ENCODE measurements around the gene TUBA1C. TPM values are rescaled to one million over a fixed set of nuclear protein-coding genes. Genes with fewer than 3 reads are reported as not detected.

TUBA1C gene
- total and polyA plus RNA-seq, 2 donors from 2014 or later = 149 to 204 TPM

- H3K4me3 ChIP-seq (ENCODE audit: low read length in 3 of 3) = peak overlapping the region in 2 of 3 donors; percentile 2 to 5
- H3K27ac ChIP-seq (ENCODE audit: low read depth in 2 of 2, low read length in 2 of 2) = peak overlapping the region in 1 of 2 donors; percentile 77
- no peaks in the 10 kb centered on the region for H3K27me3 ChIP-seq (ENCODE audit: control insufficient read depth, insufficient read depth, low read length)
- peak; percentile 65 to 90 (median 81) for DNase-seq
- TF ChIP-seq CTCF (IDR thresholded peaks at IDR 0.05; ENCODE audit: borderline replicate concordance, extremely low read depth, insufficient read depth) = no peak
- H3K9ac ChIP-seq (ENCODE audit: low read length in 3 of 3) = peak overlapping the region in 2 of 3 donors; percentile 2 to 76
- intact Hi-C loops (cut with DNase I) = no loop called here
- no peaks in the 10 kb centered on the region for H3K9me3 ChIP-seq (ENCODE audit: control insufficient read depth in 2 of 3, insufficient read depth in 1 of 3, low read length in 3 of 3)
- no peak for FAIRE-seq
- no peaks in the 10 kb centered on the region for H3K36me3 ChIP-seq (ENCODE audit: control insufficient read depth in 2 of 3, insufficient read depth in 3 of 3, low read length in 3 of 3)
- peaks cover 0 to 13% (median 9%) of the 10 kb centered on the region in 3 donors for H3K4me1 ChIP-seq (ENCODE audit: control insufficient read depth in 2 of 3, insufficient read depth in 2 of 3, low read depth in 1 of 3, low read length in 3 of 3)
Observed at GRCh38 chr12:49232940-49233841, 31.7 kb upstream of the TUBA1C start.

- intact Hi-C loops (cut with DNase I) = no loop called here
- Histone ChIP-seq H3K9ac (ENCODE audit: low read length in 3 of 3) (peak overlapping the region in 2 of 3 donors; percentile 70 to 76), H3K36me3 (ENCODE audit: control insufficient read depth in 2 of 3, insufficient read depth in 3 of 3, low read length in 3 of 3) (no peaks in the 10 kb centered on the region), H3K9me3 (ENCODE audit: control insufficient read depth in 2 of 3, insufficient read depth in 1 of 3, low read length in 3 of 3) (no peaks in the 10 kb centered on the region), H3K27ac (ENCODE audit: low read depth in 2 of 2, low read length in 2 of 2) (peak overlapping the region; percentile 84 to 97), H3K4me1 (ENCODE audit: control insufficient read depth in 2 of 3, insufficient read depth in 2 of 3, low read depth in 1 of 3, low read length in 3 of 3) (peaks cover 0 to 13% (median 9%) of the 10 kb centered on the region in 3 donors), H3K4me3 (ENCODE audit: low read length in 3 of 3) (peak overlapping the region in 2 of 3 donors; percentile 35 to 65), H3K27me3 (ENCODE audit: control insufficient read depth, insufficient read depth, low read length) (no peaks in the 10 kb centered on the region)
- TF ChIP-seq CTCF (IDR thresholded peaks at IDR 0.05; ENCODE audit: borderline replicate concordance, extremely low read depth, insufficient read depth) = no peak
- DNase-seq (peak in 2 of 5 donors; percentile 70 to 79), FAIRE-seq (no peak)
Observed at GRCh38 chr12:49233842-49234526, 30.9 kb upstream of the TUBA1C start.

- no peak overlapping the region for H3K4me3 ChIP-seq (ENCODE audit: low read length in 3 of 3)
- DNase-seq = no peak
- intact Hi-C loops (cut with DNase I) = no loop called here
- FAIRE-seq = no peak
- H3K27ac ChIP-seq (ENCODE audit: low read depth in 2 of 2, low read length in 2 of 2) = no peak overlapping the region
- H3K9ac ChIP-seq (ENCODE audit: low read length in 3 of 3) = no peak overlapping the region
- peaks cover 0 to 13% (median 9%) of the 10 kb centered on the region in 3 donors for H3K4me1 ChIP-seq (ENCODE audit: control insufficient read depth in 2 of 3, insufficient read depth in 2 of 3, low read depth in 1 of 3, low read length in 3 of 3)
- H3K27me3 ChIP-seq (ENCODE audit: control insufficient read depth, insufficient read depth, low read length) = no peaks in the 10 kb centered on the region
- TF ChIP-seq CTCF (IDR thresholded peaks at IDR 0.05; ENCODE audit: borderline replicate concordance, extremely low read depth, insufficient read depth) = no peak
- H3K9me3 ChIP-seq (ENCODE audit: control insufficient read depth in 2 of 3, insufficient read depth in 1 of 3, low read length in 3 of 3) = no peaks in the 10 kb centered on the region
- H3K36me3 ChIP-seq (ENCODE audit: control insufficient read depth in 2 of 3, insufficient read depth in 3 of 3, low read length in 3 of 3) = no peaks in the 10 kb centered on the region
Observed at GRCh38 chr12:49236423-49236822, 28.5 kb upstream of the TUBA1C start.

Measured in kidney (tissue), 14 donors.